Spinal cord (tissue), 10 donors: ENCODE data around the gene RNF144A. TPM values are rescaled to one million over a fixed set of nuclear protein-coding genes. Genes with fewer than 3 reads are reported as not detected.

Source experiments
- DNase-seq, 6 donors: peaks; one replicate each; pipeline versions ENCODE4 v3.0.0 to v3.0.0-alpha.2; 2013 to 2015; ENCODE audit warnings: low spot score in 6 of 6, low read depth in 4 of 6
- H3K27ac ChIP-seq: one replicate; pipeline ENCODE4 v1.5.1; 2013; ENCODE audit warnings: low read depth, low read length, control low read depth
- H3K27me3 ChIP-seq: one replicate; pipeline ENCODE4 v1.6.1; 2013; ENCODE audit warnings: low read length; ENCODE audit not compliant: control insufficient read depth, insufficient read depth
- H3K36me3 ChIP-seq: one replicate; pipeline ENCODE4 v1.6.1; 2013; ENCODE audit warnings: low read length; ENCODE audit not compliant: control insufficient read depth, insufficient read depth
- H3K4me1 ChIP-seq: one replicate; pipeline ENCODE4 v1.6.1; 2013; ENCODE audit warnings: low read length; ENCODE audit not compliant: control insufficient read depth, insufficient read depth
- H3K4me3 ChIP-seq: one replicate; pipeline ENCODE4 v1.5.1; 2013; ENCODE audit warnings: low read depth, low read length, control low read depth
- H3K9me3 ChIP-seq: one replicate; pipeline ENCODE4 v1.6.1; 2013; ENCODE audit warnings: low read length; ENCODE audit not compliant: control insufficient read depth, insufficient read depth
- WGBS: methylation state at CpG from one replicate; pipeline ENCODE4 v1.1.5; 2013; ENCODE audit warnings: missing lambda C conversion rate; ENCODE audit not compliant: insufficient coverage; 5-methylcytosine and 5-hydroxymethylcytosine counted together
- polyA plus RNA-seq, 2 donors: library from polyadenylated mRNA; unstranded; fragments of 120-200 nt; gene quantifications; one replicate each; pipeline ENCODE4 v1.2.1, GENCODE V29; 2013; ENCODE audit not compliant: insufficient read length in 2 of 2
- total RNA-seq, 2 donors: library from RNA; depleted of rRNA in 1 of 2; stranded (reverse); fragments of 120-200 nt in 1 of 2; fragments of >200 nt in 1 of 2; gene quantifications; one replicate each; pipeline versions ENCODE4 v1.2.3 to v1.2.4, GENCODE V29; 2013 to 2014
- donor health status: healthy.

Gene RNF144A
- total and polyA plus RNA-seq, 4 donors = 38.2 to 94.0 (median 76.7) TPM

GRCh38 chr2:6881046-6881445, 36.2 kb upstream of the RNF144A start:
- Histone ChIP-seq H3K9me3 (no peaks in the 10 kb centered on the region), H3K27me3 (no peaks in the 10 kb centered on the region), H3K4me1 (peaks cover 8% of the 10 kb centered on the region), H3K36me3 (no peaks in the 10 kb centered on the region), H3K27ac (no peak overlapping the region), H3K4me3 (no peak overlapping the region)
- no peak for DNase-seq
- no CpG with 5 or more reads among the region's 1 CpG for WGBS

- no peaks in the 10 kb centered on the region for H3K36me3 ChIP-seq
- 87% methylated on average over 3 of the region's 5 CpGs for WGBS
Measured at GRCh38 chr2:6881516-6881915, 35.7 kb upstream of the RNF144A start.

GRCh38 chr2:6883448-6884122, 33.6 kb upstream of the RNF144A start:
- Histone ChIP-seq H3K27me3 (no peaks in the 10 kb centered on the region), H3K4me3 (no peak overlapping the region), H3K36me3 (no peaks in the 10 kb centered on the region), H3K9me3 (no peaks in the 10 kb centered on the region), H3K4me1 (no peaks in the 10 kb centered on the region), H3K27ac (no peak overlapping the region)
- peak in 3 of 6 donors; percentile 17 to 89 (median 78) for DNase-seq
- WGBS = 45% methylated on average over 2 of the region's 7 CpGs

More at GRCh38 chr2:6881516-6881915, 35.7 kb upstream of the RNF144A start:
- Histone ChIP-seq H3K4me3 (no peak overlapping the region), H3K9me3 (no peaks in the 10 kb centered on the region), H3K27ac (no peak overlapping the region), H3K27me3 (no peaks in the 10 kb centered on the region), H3K4me1 (peaks cover 8% of the 10 kb centered on the region)
- no peak for DNase-seq

GRCh38 chr2:6885551-6885950, 31.7 kb upstream of the RNF144A start:
- H3K4me1 ChIP-seq = no peaks in the 10 kb centered on the region
- no peaks in the 10 kb centered on the region for H3K27me3 ChIP-seq
- no peak overlapping the region for H3K27ac ChIP-seq
- H3K36me3 ChIP-seq = no peaks in the 10 kb centered on the region
- no peak overlapping the region for H3K4me3 ChIP-seq
- DNase-seq = peak in 1 of 6 donors; percentile 8
- 93% methylated on average over 2 of the region's 2 CpGs for WGBS
- no peaks in the 10 kb centered on the region for H3K9me3 ChIP-seq

- no peak for DNase-seq
- H3K4me3 ChIP-seq = no peak overlapping the region
- H3K27ac ChIP-seq = no peak overlapping the region
- H3K4me1 ChIP-seq = no peaks in the 10 kb centered on the region
- no peaks in the 10 kb centered on the region for H3K36me3 ChIP-seq
- WGBS = no CpG with 5 or more reads among the region's 3 CpGs
- no peaks in the 10 kb centered on the region for H3K9me3 ChIP-seq
- no peaks in the 10 kb centered on the region for H3K27me3 ChIP-seq
Measured at GRCh38 chr2:6885968-6886367, 31.2 kb upstream of the RNF144A start.

GRCh38 chr2:6887751-6888192, 29.4 kb upstream of the RNF144A start:
- no peaks in the 10 kb centered on the region for H3K27me3 ChIP-seq
- WGBS = 93% methylated on average over 3 of the region's 3 CpGs
- no peaks in the 10 kb centered on the region for H3K4me1 ChIP-seq
- peak in 1 of 6 donors; percentile 10 for DNase-seq
- H3K4me3 ChIP-seq = no peak overlapping the region
- H3K27ac ChIP-seq = no peak overlapping the region
- no peaks in the 10 kb centered on the region for H3K9me3 ChIP-seq
- no peaks in the 10 kb centered on the region for H3K36me3 ChIP-seq

GRCh38 chr2:6888724-6889123, 28.5 kb upstream of the RNF144A start:
- Histone ChIP-seq H3K4me3 (no peak overlapping the region), H3K27me3 (no peaks in the 10 kb centered on the region), H3K27ac (no peak overlapping the region), H3K4me1 (no peaks in the 10 kb centered on the region), H3K9me3 (no peaks in the 10 kb centered on the region), H3K36me3 (no peaks in the 10 kb centered on the region)
- no peak for DNase-seq
- 74% methylated on average over 3 of the region's 4 CpGs for WGBS

GRCh38 chr2:6893876-6894482, 23.2 kb upstream of the RNF144A start:
- Histone ChIP-seq H3K36me3 (no peaks in the 10 kb centered on the region), H3K4me1 (no peaks in the 10 kb centered on the region), H3K9me3 (no peaks in the 10 kb centered on the region), H3K4me3 (no peak overlapping the region), H3K27me3 (no peaks in the 10 kb centered on the region), H3K27ac (no peak overlapping the region)
- DNase-seq = no peak
- WGBS = 90% methylated on average over 2 of the region's 2 CpGs

- H3K4me3 ChIP-seq = no peak overlapping the region
- WGBS = 88% methylated on average over 2 of the region's 5 CpGs
- no peaks in the 10 kb centered on the region for H3K27me3 ChIP-seq
- no peak overlapping the region for H3K27ac ChIP-seq
- no peaks in the 10 kb centered on the region for H3K4me1 ChIP-seq
- H3K9me3 ChIP-seq = no peaks in the 10 kb centered on the region
- peak in 3 of 6 donors; percentile 56 to 82 (median 72) for DNase-seq
- no peaks in the 10 kb centered on the region for H3K36me3 ChIP-seq
Measured at GRCh38 chr2:6896930-6897759, 20.1 kb upstream of the RNF144A start.
